Measurements from ENCODE around the gene TBC1D22A.

GRCh38 chr22:47119181-47119580, 356.7 kb downstream of the TBC1D22A start:
- TF ChIP-seq CTCF (IDR thresholded peaks at IDR 0.05), result no peak
- no peak for TF ChIP-seq POLR2A (IDR thresholded peaks at IDR 0.05)
- TF ChIP-seq EP300 (IDR thresholded peaks at IDR 0.05), result no peak
- TF ChIP-seq POLR2AphosphoS5 (IDR thresholded peaks at IDR 0.05), result no peak

All from upper lobe of left lung (tissue), 4 donors.